IMR-90 (cell line): Measurements from ENCODE around the gene PFN2. TPM values are rescaled to one million over a fixed set of nuclear protein-coding genes. Genes with fewer than 3 reads are reported as not detected.

Experiments used
- ATAC-seq: fragments of 200-7000 bp; cut with Tn5 transposase; 2 replicates; pipeline ENCODE4 v1.9.1; 2020; ENCODE audit warnings: low read depth, mild to moderate bottlenecking, moderate library complexity
- BruUV-seq: library from RNA; stranded (reverse); fragments of 400-500 nt; replicated peaks from 2 replicates; lab custom pipeline; 2021; lab: Mats Ljungman, UMichigan
- CTCF ChIA-PET: fragments of 300-600 bp; formaldehyde crosslinking; extraction: SDS; loops from one replicate; lab custom pipeline; 2021; ENCODE audit warnings: antibody characterized with exemption; lab: Yijun Ruan, JAX
- POLR2A ChIA-PET: fragments of 300-600 bp; sonication (Branson Sonifier 250); formaldehyde crosslinking; loops from one replicate; lab custom pipeline; 2022; ENCODE audit warnings: antibody characterized with exemption; ENCODE audit not compliant: unreplicated experiment; lab: Charles Lee
- DNase-seq: peaks from one replicate; pipeline ENCODE4 v3.0.0; 2013
- H2AFZ ChIP-seq: replicated peaks from 2 replicates; pipeline ENCODE3; 2013; ENCODE audit warnings: low read length, mild to moderate bottlenecking; ENCODE audit not compliant: poor library complexity
- H2AK5ac ChIP-seq: 2 replicates; pipeline ENCODE4 v1.6.1; 2013; ENCODE audit warnings: low read depth, low read length, inconsistent platforms
- H2AK9ac ChIP-seq: replicated peaks from 2 replicates; pipeline ENCODE3; 2013; ENCODE audit warnings: mild to moderate bottlenecking, low read depth, low read length, moderate library complexity; ENCODE audit not compliant: poor library complexity
- H2BK120ac ChIP-seq: 2 replicates; pipeline ENCODE4 v1.6.1; 2013; ENCODE audit warnings: low read depth, low read length, inconsistent platforms
- H2BK15ac ChIP-seq: 3 replicates; pipeline ENCODE4 v1.6.1; 2013; ENCODE audit warnings: low read depth, low read length, inconsistent platforms
- H2BK20ac ChIP-seq: 2 replicates; pipeline ENCODE4 v1.6.1; 2013; ENCODE audit warnings: low read depth, mild to moderate bottlenecking, inconsistent platforms, low read length, moderate library complexity
- H2BK5ac ChIP-seq: 2 replicates; pipeline ENCODE4 v1.6.1; 2013; ENCODE audit warnings: mild to moderate bottlenecking, low read depth, low read length, inconsistent platforms; ENCODE audit not compliant: poor library complexity, severe bottlenecking
- H3K14ac ChIP-seq: replicated peaks from 2 replicates; pipeline ENCODE4 v1.6.1; 2013; ENCODE audit warnings: low read depth, low read length, inconsistent platforms
- H3K18ac ChIP-seq: 2 replicates; pipeline ENCODE4 v1.6.1; 2013; ENCODE audit warnings: low read depth, low read length, control low read depth
- H3K23ac ChIP-seq: 2 replicates; pipeline ENCODE4 v1.6.1; 2013; ENCODE audit warnings: low read depth, low read length, inconsistent platforms
- H3K27ac ChIP-seq: 2 replicates; pipeline ENCODE4 v1.5.1; 2013; ENCODE audit warnings: mild to moderate bottlenecking, control low read depth, low read length; ENCODE audit not compliant: insufficient read depth
- H3K27me3 ChIP-seq: 2 replicates; pipeline ENCODE4 v1.6.1; 2013; ENCODE audit warnings: low read length; ENCODE audit not compliant: control insufficient read depth, insufficient read depth
- H3K36me3 ChIP-seq: 2 replicates; pipeline ENCODE4 v1.6.1; 2013; ENCODE audit warnings: low read length, mixed read lengths; ENCODE audit not compliant: control insufficient read depth, insufficient read depth
- H3K4ac ChIP-seq: 2 replicates; pipeline ENCODE4 v1.6.1; 2013; ENCODE audit warnings: low read depth, low read length, inconsistent platforms
- H3K4me1 ChIP-seq: 2 replicates; pipeline ENCODE4 v1.6.1; 2013; ENCODE audit warnings: low read length, mixed read lengths; ENCODE audit not compliant: control insufficient read depth, insufficient read depth
- H3K4me2 ChIP-seq: 2 replicates; pipeline ENCODE4 v1.6.1; 2013; ENCODE audit warnings: low read depth, mild to moderate bottlenecking, control low read depth, low read length, moderate library complexity
- H3K4me3 ChIP-seq: 2 replicates; pipeline ENCODE4 v1.5.1; 2013; ENCODE audit warnings: low read depth, mild to moderate bottlenecking, control low read depth, low read length, moderate library complexity; ENCODE audit not compliant: insufficient read depth
- H3K56ac ChIP-seq: 2 replicates; pipeline ENCODE4 v1.6.1; 2013; ENCODE audit warnings: low read length, inconsistent platforms; ENCODE audit not compliant: insufficient read depth; ENCODE audit errors: extremely low read depth
- H3K79me1 ChIP-seq, 2 experiments: 2 replicates each; pipeline ENCODE4 v1.6.1; 2013; ENCODE audit warnings: low read length in 2 of 2, inconsistent platforms in 1 of 2, low read depth in 1 of 2
- H3K9ac ChIP-seq: 2 replicates; pipeline ENCODE4 v1.6.1; 2013; ENCODE audit warnings: low read depth, low read length, control low read depth
- H3K9me1 ChIP-seq: 2 replicates; pipeline ENCODE4 v1.6.1; 2013; ENCODE audit warnings: low read length, inconsistent platforms; ENCODE audit not compliant: insufficient read depth
- H3K9me3 ChIP-seq: 2 replicates; pipeline ENCODE4 v1.6.1; 2013; ENCODE audit warnings: low read length; ENCODE audit not compliant: control insufficient read depth, insufficient read depth
- H4K20me1 ChIP-seq: 2 replicates; pipeline ENCODE4 v1.6.1; 2013; ENCODE audit warnings: low read length, inconsistent platforms; ENCODE audit not compliant: insufficient read depth
- H4K5ac ChIP-seq: 2 replicates; pipeline ENCODE4 v1.6.1; 2013; ENCODE audit warnings: mild to moderate bottlenecking, low read depth, low read length, control low read depth
- H4K8ac ChIP-seq, 2 experiments: 2 replicates each; pipeline ENCODE4 v1.6.1; 2013; ENCODE audit warnings: low read depth in 2 of 2, low read length in 2 of 2, control low read depth in 1 of 2, inconsistent platforms in 1 of 2
- H4K91ac ChIP-seq: 2 replicates; pipeline ENCODE4 v1.6.1; 2013; ENCODE audit warnings: low read depth, low read length, inconsistent platforms; ENCODE audit not compliant: insufficient read depth
- BHLHE40 ChIP-seq: fragments of 150-350 bp; IDR thresholded peaks from 2 replicates; pipeline ENCODE4 v1.6.1; 2016; ENCODE audit warnings: mild to moderate bottlenecking, low read depth, low read length
- CEBPB ChIP-seq: IDR thresholded peaks from 2 replicates; pipeline ENCODE4 v1.6.1; 2012; ENCODE audit warnings: low read depth, low read length, improper control_type of control experiment
- CHD1 ChIP-seq: IDR thresholded peaks from 2 replicates; pipeline ENCODE4 v1.6.1; 2012; ENCODE audit warnings: low read depth, low read length, improper control_type of control experiment
- FOS ChIP-seq: fragments of 150-350 bp; IDR thresholded peaks from 2 replicates; pipeline ENCODE4 v1.6.1; 2016; ENCODE audit warnings: low read depth, low read length
- MAFK ChIP-seq: IDR thresholded peaks from 2 replicates; pipeline ENCODE4 v1.6.1; 2012; ENCODE audit warnings: low read depth, low read length, improper control_type of control experiment
- MAZ ChIP-seq: IDR thresholded peaks from 2 replicates; pipeline ENCODE4 v1.6.1; 2012; ENCODE audit warnings: low read depth, mild to moderate bottlenecking, low read length, improper control_type of control experiment, moderate library complexity, borderline replicate concordance
- NFE2L2 ChIP-seq: fragments of 150-350 bp; IDR thresholded peaks from 2 replicates; pipeline ENCODE4 v1.6.1; 2016; ENCODE audit warnings: low read depth, mild to moderate bottlenecking, low read length
- WGBS, 2 experiments: methylation state at CpG; one replicate each; pipeline versions ENCODE4 v1.1.5 to v1.1.7; 2013; ENCODE audit warnings: missing lambda C conversion rate in 2 of 2; ENCODE audit not compliant: insufficient read length in 1 of 2; ENCODE audit errors: extremely low coverage in 2 of 2; 5-methylcytosine and 5-hydroxymethylcytosine counted together
- dilution Hi-C: fragments of 300-500 bp; cut with HindIII; formaldehyde crosslinking; loops from one replicate; pipeline ENCODE4 v1.14.3; 2018; ENCODE audit warnings: low sequenced_read_pairs; ENCODE audit not compliant: unreplicated experiment
- in situ Hi-C: fragments of 300-500 bp; cut with MboI; formaldehyde crosslinking; loops from 3 replicates; pipeline ENCODE4 v1.14.3; 2019; ENCODE audit warnings: low sequenced_read_pairs, inconsistent platforms, mixed read lengths
- intact Hi-C: fragments of 100-400 bp; cut with micrococcal nuclease; formaldehyde crosslinking; loops from 2 replicates; pipeline ENCODE4 v1.10.0; 2022
- polyA plus RNA-seq, 3 experiments: library from polyadenylated mRNA; depleted of rRNA; stranded (reverse); fragments of >200 nt; gene quantifications; 2 replicates each; pipeline ENCODE4 v1.2.3, GENCODE V29; 2012; ENCODE audit warnings: low replicate concordance in 1 of 3
- total RNA-seq: library from RNA; depleted of rRNA; stranded (reverse); fragments of >200 nt; gene quantifications from 2 replicates; pipeline ENCODE4 v1.2.3, GENCODE V29; 2012

The PFN2 gene
- total and polyA plus RNA-seq, 2 of the 4 experiments (the other 2 are of a cell fraction) = 256 to 444 TPM

GRCh38 chr3:150005243-150006112 is 34.8 kb upstream of the PFN2 start:
- Histone ChIP-seq H2AFZ (no peak overlapping the region), H3K4me3 (no peak overlapping the region), H3K18ac (no peak overlapping the region), H4K20me1 (no peaks in the 10 kb centered on the region), H3K14ac (no peak overlapping the region), H3K27ac (no peak overlapping the region), H3K9me1 (no peaks in the 10 kb centered on the region), H3K27me3 (no peaks in the 10 kb centered on the region), H3K9me3 (no peaks in the 10 kb centered on the region), H2AK5ac (no peak overlapping the region), H3K23ac (no peak overlapping the region), H2BK120ac (no peak overlapping the region), H3K79me1 (no peaks in the 10 kb centered on the region), H2BK20ac (no peak overlapping the region), H3K4me1 (peaks cover 6% of the 10 kb centered on the region; the same call in 1 of the 2 replicates), H4K8ac (no peak overlapping the region), H2BK5ac (no peak overlapping the region), H4K91ac (no peak overlapping the region), H3K36me3 (no peaks in the 10 kb centered on the region), H3K56ac (no peak overlapping the region), H4K5ac (no peak overlapping the region), H2AK9ac (no peak overlapping the region), H3K4ac (no peak overlapping the region), H3K4me2 (no peak overlapping the region), H3K9ac (no peak overlapping the region), H2BK15ac (no peak overlapping the region; the same call in 2 of the 3 replicates)
- TF ChIP-seq BHLHE40 (no peak), MAZ (no peak), CHD1 (no peak), CEBPB (no peak), MAFK (peak; percentile 77), NFE2L2 (no peak), FOS (peak; percentile 43; the same call in 1 of the 2 replicates)
- no CpG with 5 or more reads among the region's 4 CpGs for WGBS, 2 experiments
- ChIA-PET CTCF (interaction anchor here (0.6 kb wide), 1 partner anchor 24 kb away, joined by 3 read pairs; no protein-coding TSS in a partner anchor), POLR2A (interaction anchor here (0.7 kb wide), 1 partner anchor 179 kb away, joined by 4 read pairs; no protein-coding TSS in a partner anchor)
- ATAC-seq (peak; percentile 21), DNase-seq (peak; percentile 76)
- in situ Hi-C loops = no loop called here
- BruUV-seq = no TSS peak
- intact Hi-C loops = no loop called here
- dilution Hi-C loops = no loop called here
